Ectodermal cell (in vitro differentiated cells): ENCODE results near the gene DHCR24.

Experiments used
- H3K27ac ChIP-seq: 2 replicates; pipeline ENCODE4 v1.7.0; 2013; ENCODE audit warnings: mild to moderate bottlenecking, low read depth, low read length; ENCODE audit not compliant: insufficient read depth, poor library complexity, severe bottlenecking
- H3K27me3 ChIP-seq: 2 replicates; pipeline ENCODE4 v1.7.0; 2013; ENCODE audit warnings: mild to moderate bottlenecking, low read length; ENCODE audit not compliant: insufficient read depth, control insufficient read depth, poor library complexity, severe bottlenecking
- H3K36me3 ChIP-seq: one replicate; pipeline ENCODE4 v1.7.0; 2013; ENCODE audit warnings: low read length; ENCODE audit not compliant: control insufficient read depth, insufficient read depth
- H3K4me1 ChIP-seq: one replicate; pipeline ENCODE4 v1.7.0; 2013; ENCODE audit warnings: low read length; ENCODE audit not compliant: control insufficient read depth, insufficient read depth
- H3K4me3 ChIP-seq: 2 replicates; pipeline ENCODE4 v1.7.0; 2013; ENCODE audit warnings: low read depth, low read length, control low read depth; ENCODE audit not compliant: insufficient read depth
- H3K9me3 ChIP-seq: 2 replicates; pipeline ENCODE4 v1.7.0; 2013; ENCODE audit warnings: mild to moderate bottlenecking, low read length, moderate library complexity; ENCODE audit not compliant: control insufficient read depth
- WGBS, 2 experiments: methylation state at CpG; one replicate each; pipeline ENCODE4 v1.1.7; 2013; ENCODE audit warnings: missing lambda C conversion rate in 2 of 2; 5-methylcytosine and 5-hydroxymethylcytosine counted together

The DHCR24 gene

DNA sequence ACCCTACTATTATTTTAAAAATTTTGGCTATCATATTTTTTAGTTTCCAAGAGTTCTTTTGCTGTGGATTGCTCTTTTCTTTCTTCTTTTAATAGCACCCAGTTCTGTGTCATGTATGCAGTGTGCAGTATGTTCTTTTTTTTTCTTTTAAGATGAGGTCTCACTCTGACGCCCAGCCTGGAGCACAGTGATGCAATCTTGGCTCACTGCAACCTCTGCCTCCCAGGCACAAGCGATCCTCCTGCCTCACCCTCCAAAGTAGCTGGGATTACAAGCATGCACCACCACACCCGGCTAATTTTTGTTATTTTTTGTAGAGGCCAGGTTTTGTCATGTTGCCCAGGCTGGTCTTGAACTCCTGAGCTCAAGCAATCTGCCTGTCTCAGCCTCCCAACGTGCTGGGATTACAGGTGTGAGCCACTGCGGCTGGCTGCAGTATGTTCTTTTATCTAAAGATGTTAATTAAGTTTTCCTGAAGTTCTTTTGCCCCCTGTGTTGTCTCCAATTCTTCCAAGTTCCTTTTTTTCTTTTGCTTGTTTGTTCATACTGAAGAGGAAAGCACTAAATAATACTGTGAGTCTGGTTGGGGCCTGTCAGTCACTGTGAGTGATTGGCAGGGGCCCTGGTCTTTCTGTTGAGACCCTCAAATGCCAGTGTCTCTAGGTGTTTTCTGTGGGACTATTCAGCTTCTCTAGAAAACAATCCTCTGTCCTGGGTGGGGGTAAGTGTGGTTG is 68.4 kb downstream of the DHCR24 start:
- H3K4me1 ChIP-seq: peaks cover 6% of the 10 kb centered on the region
- H3K27ac ChIP-seq: no peak overlapping the region
- H3K36me3 ChIP-seq: no peaks in the 10 kb centered on the region
- H3K9me3 ChIP-seq: no peaks in the 10 kb centered on the region
- WGBS, 2 experiments: 73% methylated on average over 5 of the region's 5 CpGs
- no peak overlapping the region for H3K4me3 ChIP-seq
- no peaks in the 10 kb centered on the region for H3K27me3 ChIP-seq

DNA sequence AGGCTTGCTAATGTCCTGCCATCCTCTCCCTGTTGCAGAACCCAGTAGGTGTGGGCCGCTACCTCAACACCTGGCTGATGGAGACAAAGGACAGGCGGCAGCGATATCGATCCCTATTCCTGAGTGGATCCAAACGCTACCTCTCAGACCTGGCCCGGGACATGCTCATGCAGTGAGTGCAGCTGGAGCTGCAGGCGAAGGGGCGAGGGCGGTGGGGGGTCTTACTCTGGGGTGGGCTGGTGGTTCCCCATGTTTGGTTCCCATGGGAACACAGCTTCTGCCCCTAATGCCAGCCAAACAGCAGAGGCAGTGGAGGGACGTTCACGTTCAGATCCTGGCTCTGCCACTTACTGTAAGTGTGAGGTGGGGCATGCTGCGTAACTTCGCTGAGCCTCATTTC is 70.0 kb downstream of the DHCR24 start:
- WGBS, 2 experiments: 95% methylated on average over 13 of the region's 13 CpGs
- Histone ChIP-seq H3K36me3 (no peaks in the 10 kb centered on the region), H3K27me3 (no peaks in the 10 kb centered on the region), H3K4me1 (peaks cover 15% of the 10 kb centered on the region), H3K4me3 (no peak overlapping the region), H3K9me3 (no peaks in the 10 kb centered on the region), H3K27ac (no peak overlapping the region)

DNA sequence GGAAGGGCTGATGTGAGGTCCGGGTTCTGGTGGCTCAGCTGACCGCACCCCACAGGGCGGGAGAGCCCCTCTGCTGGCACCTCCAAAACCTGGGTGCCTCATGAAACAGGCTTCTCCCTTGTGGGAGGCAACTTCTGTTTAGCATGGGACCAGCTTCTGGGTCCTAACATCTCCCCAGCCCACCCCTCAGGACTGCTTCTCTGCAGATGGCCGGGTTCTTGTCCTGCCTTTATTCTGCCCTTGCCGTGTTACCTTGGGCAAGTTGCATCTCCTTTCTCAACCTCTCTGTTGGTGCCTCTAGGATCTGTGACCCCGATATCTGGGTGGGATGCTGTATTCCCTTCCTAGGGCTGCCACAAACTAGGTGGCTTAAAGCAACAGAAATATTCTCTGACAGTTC is 70.9 kb downstream of the DHCR24 start:
- H3K36me3 ChIP-seq: no peaks in the 10 kb centered on the region
- no peak overlapping the region for H3K27ac ChIP-seq
- WGBS, 2 experiments: 92 to 96% methylated on average over 6 of the region's 6 CpGs
- no peaks in the 10 kb centered on the region for H3K27me3 ChIP-seq
- peaks cover 15% of the 10 kb centered on the region for H3K4me1 ChIP-seq
- no peak overlapping the region for H3K4me3 ChIP-seq
- no peaks in the 10 kb centered on the region for H3K9me3 ChIP-seq

DNA sequence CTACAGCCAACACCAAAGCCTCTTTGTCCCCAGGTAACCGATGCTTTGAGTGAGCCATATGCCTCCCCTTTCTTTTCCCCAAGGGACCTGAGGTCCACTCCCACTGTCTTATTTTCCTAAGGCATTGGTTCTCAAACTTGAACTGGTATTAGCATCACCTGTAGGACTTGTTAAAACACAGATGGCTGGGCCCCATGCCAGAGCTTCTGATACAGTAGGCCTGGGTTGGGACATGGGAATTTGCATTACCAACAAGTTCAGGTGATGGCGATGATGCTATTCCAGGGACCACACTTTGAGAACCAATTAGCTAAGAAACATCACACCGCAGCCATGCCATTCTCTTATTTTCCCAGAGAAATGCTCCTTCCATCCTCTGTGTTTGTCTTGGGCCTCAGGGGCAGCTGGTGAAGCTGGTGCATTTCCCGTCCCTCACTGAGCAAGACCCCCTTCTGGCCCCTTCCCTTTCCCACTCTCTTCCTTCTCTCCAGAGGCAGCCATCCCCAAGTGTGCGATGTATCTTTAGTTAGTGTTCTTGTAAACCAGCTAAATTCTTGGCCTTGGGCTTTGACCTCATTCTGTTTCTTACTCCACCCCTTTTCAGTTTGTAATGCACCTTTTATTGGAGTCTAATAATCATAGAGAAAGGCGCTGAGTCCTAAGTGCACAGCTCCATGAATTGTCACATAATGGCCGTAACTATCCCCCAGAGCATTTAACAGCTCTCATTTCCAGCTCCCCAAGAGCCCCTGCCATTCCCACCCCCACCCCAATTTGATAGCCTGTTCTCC is 71.7 kb downstream of the DHCR24 start:
- no peaks in the 10 kb centered on the region for H3K27me3 ChIP-seq
- H3K27ac ChIP-seq: no peak overlapping the region
- H3K36me3 ChIP-seq: no peaks in the 10 kb centered on the region
- H3K4me3 ChIP-seq: no peak overlapping the region
- peaks cover 15% of the 10 kb centered on the region for H3K4me1 ChIP-seq
- WGBS, 2 experiments: 93 to 94% methylated on average over 7 of the region's 7 CpGs
- H3K9me3 ChIP-seq: no peaks in the 10 kb centered on the region

DNA sequence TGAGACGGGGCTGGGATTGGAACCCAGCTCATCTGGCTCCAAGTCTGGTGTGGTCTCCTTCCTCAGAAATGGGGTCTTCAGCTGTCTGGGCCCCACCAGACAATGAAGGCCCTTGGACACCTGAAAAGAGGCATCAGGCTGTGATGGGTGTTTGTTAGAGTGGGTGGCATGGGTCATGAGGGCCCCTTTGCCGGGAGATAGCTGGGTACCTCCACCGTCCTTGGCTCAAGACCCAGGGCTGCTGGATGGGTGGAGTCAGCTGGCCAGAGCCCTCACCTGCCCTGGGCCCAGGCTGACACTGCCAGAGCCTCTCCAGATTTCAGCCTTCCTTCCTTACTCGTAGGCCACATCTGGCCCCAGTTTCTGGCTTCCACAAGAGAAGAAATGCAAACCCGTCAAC is 72.4 kb downstream of the DHCR24 start:
- Histone ChIP-seq H3K9me3 (no peaks in the 10 kb centered on the region), H3K4me1 (peaks cover 15% of the 10 kb centered on the region), H3K4me3 (no peak overlapping the region), H3K27ac (no peak overlapping the region), H3K27me3 (no peaks in the 10 kb centered on the region), H3K36me3 (no peaks in the 10 kb centered on the region)
- WGBS, 2 experiments: 91 to 94% methylated on average over 5 of the region's 5 CpGs

DNA sequence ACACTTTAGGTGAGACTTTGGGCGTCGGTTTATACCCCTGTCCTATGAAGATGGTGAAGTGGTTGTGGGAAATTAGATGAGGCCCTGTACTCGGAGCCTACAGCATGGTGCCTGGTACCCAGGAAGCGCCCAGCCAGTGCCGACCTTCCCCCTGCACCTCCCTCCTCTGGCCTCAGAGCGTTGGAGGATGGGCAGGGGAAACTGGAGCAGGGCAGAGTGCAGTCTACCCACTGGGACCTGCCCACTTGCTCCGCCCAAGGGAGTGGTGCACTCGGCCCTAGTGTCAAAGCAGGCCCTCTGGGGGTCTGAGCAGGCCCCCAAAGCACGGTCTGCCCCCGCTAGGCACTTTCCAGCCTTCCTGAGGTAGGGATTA is 72.9 kb downstream of the DHCR24 start:
- 63 to 67% methylated on average over 10 of the region's 10 CpGs for WGBS, 2 experiments
- peaks cover 15% of the 10 kb centered on the region for H3K4me1 ChIP-seq
- no peaks in the 10 kb centered on the region for H3K27me3 ChIP-seq
- no peaks in the 10 kb centered on the region for H3K36me3 ChIP-seq
- H3K9me3 ChIP-seq: no peaks in the 10 kb centered on the region
- no peak overlapping the region for H3K4me3 ChIP-seq
- H3K27ac ChIP-seq: no peak overlapping the region

DNA sequence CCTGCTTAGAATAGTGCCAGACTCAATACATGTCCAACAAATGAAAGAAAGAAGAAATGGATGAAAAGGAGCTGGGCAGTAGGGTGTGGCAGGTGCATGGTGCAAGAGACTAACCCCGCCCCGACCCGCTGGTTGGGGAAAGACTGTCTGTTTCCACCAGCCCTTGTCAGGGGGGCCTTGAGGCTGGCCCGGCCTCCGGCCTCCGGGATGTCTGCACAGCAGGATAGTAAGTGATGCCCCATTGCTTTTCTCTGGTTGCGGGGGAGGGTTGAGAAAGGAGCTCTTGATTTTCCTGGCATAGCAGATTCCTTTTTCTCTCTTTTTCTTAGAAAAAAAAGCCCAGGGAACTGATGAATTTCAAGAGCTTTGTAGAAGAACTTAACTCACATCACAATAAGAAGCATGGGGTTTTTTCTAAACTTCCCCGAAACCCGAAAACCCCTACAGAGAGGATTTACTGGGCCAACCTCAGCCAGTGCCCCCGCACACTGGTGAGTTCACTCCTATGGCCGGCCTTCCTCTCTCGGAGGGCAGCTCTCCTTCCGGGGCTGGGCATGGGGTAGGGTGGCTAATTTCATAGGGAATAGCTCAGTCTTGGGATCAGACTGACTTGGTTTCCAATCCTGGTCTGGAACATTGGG is 73.4 kb downstream of the DHCR24 start:
- Histone ChIP-seq H3K36me3 (no peaks in the 10 kb centered on the region), H3K4me1 (peaks cover 15% of the 10 kb centered on the region), H3K4me3 (no peak overlapping the region), H3K27ac (no peak overlapping the region), H3K27me3 (no peaks in the 10 kb centered on the region), H3K9me3 (no peaks in the 10 kb centered on the region)
- 11 to 12% methylated on average over 13 of the region's 13 CpGs for WGBS, 2 experiments

DNA sequence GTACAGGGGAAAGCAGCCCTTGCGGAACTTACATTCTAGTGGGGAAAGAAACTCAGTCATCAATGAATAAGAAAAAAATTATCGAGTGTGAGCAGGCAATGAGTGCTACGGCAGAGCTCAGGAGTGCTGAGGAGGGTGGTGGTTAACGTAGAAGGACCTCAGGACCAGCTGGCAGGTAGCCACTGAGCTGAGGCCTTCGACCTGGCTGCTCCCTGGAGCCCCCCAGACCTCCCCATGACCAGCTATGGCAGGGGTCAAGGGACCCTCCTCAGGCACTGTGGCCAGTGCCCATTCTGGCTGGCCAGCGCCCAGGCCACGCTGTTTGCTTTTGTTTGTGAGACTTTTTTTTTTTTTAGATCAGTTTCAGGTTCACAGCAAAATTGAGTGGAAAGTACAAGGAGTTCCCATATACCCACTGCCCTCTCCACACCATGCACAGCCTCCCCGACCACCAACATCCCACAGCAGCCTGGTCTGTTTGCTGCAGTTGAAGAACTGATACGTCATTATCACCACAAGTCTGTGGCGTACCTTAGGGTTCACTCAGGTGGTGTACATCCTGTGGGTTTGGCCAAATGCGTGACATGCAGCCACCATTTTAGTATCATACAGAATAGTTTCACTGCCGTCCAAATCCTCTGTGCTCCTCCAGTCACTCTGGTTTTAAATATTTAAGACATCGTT is 74.1 kb downstream of the DHCR24 start:
- Histone ChIP-seq H3K4me3 (no peak overlapping the region), H3K36me3 (no peaks in the 10 kb centered on the region), H3K27ac (no peak overlapping the region), H3K27me3 (no peaks in the 10 kb centered on the region), H3K9me3 (no peaks in the 10 kb centered on the region), H3K4me1 (peaks cover 15% of the 10 kb centered on the region)
- WGBS, 2 experiments: 84 to 87% methylated on average over 13 of the region's 13 CpGs

DNA sequence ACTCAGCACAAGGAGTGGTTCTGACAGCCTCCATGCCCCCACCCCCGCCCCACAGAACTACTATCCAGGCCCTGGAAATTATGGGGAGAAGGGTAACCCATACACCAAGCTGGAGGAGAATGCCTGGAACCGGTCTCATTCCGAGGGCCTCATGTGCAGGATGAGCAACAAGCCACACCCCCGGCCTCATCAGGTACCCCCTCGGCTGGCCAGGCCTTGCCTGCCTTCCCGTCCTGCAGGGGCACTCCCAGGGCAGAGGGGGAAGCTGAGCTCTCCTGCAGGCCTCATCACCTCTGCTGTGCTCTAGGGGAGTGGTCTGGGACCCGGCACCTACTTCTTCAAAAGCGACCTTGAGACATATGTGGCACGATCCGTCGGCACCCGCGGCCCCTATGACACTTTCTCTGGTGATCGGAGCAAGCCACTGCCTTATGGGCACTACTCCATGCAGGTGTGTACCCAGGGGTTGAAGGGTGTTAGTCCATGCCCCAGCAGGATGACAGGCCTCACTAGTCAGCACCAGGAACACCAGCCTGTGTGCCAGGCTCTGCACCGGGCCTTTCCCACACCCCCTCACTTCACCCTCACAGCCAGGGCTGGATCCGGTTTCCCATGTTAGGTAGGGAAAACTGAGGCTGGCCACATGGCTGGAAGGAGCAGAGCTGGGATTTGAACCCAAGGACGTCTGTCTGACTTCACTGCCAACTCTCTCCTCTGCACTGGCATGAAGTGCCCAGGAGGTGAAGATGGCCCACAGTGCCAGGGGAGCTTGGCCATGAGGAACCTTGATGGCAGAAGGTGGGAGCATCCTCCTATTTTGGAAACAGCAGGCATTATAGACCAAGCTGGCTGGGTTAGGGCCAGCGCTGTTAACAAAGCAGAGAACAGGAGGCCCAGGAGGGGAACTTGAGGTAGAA is 75.0 kb downstream of the DHCR24 start:
- Histone ChIP-seq H3K27ac (no peak overlapping the region), H3K4me1 (peaks cover 15% of the 10 kb centered on the region), H3K9me3 (no peaks in the 10 kb centered on the region), H3K27me3 (no peaks in the 10 kb centered on the region), H3K36me3 (no peaks in the 10 kb centered on the region), H3K4me3 (no peak overlapping the region)
- WGBS, 2 experiments: 89 to 90% methylated on average over 17 to 18 of the region's 18 CpGs
